ENCODE data around the gene DVL2.

GRCh38 chr17:7224661-7225111, 9.6 kb downstream of the DVL2 start:
- TF ChIP-seq EZH2 (IDR thresholded peaks at IDR 0.05; ENCODE audit: low read length, missing control alignments) (no peak), CTCF (conservative IDR thresholded peaks at IDR 0.05 in 1 of 2, IDR thresholded peaks at IDR 0.05 in 1 of 2; ENCODE audit: low read depth in 1 of 2, low read length in 2 of 2) (no peak)
